Measurements from ENCODE around the gene MAPK11.

The MAPK11 gene

DNA sequence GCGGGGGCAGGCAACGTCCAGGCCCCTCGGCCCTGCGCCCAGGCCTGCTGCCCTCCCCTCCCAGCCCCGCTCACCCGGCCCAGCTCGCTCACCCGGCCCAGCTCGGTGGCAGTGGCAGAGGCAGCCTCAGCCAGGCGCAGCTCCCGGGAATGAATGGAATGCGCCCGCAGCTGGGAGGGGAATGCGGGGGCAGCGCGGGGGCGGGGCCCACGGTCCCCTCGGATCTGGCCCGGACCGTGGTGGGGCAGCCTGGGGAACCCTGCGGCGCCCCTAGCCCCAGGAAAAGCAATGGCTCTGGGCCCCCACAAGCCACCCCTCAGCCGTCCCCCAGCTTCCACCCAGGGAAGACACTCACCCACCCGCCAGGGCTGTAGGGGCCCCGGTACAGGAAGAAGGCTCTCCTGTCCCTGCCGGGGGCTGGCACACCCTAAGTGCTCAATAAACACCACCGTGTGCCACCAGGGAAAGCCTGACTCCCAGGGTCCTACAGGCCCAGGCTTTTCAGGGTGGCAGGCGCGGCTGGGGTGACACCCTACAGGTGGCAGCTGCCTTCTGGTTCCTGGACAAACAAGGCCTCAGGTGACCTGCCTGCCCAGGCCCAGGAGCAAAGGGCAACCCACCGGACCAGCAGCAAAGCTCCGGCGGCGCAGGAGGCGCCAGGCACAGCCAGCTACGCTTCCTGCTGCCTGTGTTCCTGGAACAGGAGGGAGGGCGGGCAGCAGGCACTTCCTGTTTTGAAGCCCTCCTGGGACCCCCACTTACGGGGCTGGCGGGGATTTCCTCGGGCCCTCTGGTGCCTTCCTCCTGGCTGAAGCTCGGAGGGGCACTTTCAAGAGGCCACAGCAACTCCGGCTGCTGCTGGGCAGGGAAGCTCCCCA, 23.5 kb upstream of the MAPK11 start:
- peak; percentile 84 for DNase-seq (ENCODE audit: low read depth)

DNA sequence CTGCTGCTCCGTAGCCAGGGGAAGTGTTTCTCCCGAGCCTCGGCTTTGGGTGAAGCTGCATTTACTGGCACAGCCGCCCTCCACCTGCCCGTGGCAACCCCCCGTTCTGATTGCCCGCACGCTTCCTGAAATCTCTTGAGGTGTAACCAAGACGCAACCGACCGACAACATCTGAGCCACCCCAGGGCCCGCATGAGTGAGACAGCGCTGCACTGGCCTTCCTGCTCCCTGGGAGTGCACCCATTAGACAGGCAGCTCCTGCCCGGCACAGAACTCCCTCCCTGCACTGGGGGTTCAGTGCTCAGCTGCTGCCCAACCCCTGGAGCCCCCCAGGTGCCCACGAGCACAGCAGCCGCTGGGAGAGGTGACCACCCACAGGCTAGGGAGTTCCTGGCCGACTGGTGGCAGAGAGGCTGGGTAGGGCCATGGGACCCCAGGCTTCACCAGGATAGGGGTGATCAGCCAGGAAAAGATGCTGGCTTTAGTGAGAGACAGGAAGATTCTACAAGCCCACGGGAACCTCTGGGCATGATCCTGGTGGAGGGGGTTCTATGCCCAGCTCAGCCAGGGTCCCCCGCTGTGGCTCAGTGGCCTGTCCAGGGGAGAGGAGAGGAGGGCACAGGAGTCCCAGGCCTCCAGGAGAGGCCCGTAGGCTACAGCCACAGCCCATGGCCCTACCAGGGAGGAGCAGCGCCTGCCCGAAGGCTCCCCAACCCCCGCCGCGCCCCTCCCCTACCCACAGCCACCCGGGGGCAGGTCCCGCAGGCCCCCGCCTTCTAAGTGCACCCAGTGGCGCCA, 22.7 kb upstream of the MAPK11 start:
- no peak for DNase-seq (ENCODE audit: low read depth)

DNA sequence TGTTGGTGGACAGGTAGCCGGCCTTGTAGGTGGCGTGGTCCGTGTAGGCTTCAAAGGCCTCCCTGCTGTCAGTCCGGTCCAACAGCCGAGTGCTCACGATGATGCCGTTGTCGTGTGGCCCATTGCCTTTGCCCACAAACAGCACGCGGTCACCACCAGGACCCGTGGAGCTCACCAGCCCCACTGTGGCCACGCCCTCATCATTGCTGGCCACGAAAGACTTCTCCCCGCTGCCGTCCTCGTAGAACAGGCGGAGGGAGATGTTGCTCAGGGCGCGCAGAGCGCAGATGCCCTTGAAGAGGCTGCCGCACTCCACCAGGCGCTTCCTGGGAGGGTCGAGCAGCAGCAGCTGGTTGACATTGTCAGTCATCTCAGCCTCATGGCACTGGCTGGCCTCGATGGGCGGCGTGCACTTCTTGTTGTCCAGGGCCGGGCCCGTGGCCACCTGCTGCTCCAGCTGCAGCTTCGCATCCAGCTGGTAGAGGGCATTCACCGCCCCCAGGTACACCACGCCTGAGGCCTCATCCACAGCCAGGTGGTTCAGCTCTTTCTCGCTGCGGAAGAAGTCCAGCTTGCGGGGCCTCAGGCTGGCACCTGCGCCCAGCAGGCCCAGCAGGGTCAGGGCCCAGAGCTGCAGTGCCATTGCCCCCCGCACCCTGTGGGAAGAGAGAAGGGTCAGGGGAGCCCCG, 19.9 kb upstream of the MAPK11 start:
- no peak for DNase-seq (ENCODE audit: low read depth)

DNA sequence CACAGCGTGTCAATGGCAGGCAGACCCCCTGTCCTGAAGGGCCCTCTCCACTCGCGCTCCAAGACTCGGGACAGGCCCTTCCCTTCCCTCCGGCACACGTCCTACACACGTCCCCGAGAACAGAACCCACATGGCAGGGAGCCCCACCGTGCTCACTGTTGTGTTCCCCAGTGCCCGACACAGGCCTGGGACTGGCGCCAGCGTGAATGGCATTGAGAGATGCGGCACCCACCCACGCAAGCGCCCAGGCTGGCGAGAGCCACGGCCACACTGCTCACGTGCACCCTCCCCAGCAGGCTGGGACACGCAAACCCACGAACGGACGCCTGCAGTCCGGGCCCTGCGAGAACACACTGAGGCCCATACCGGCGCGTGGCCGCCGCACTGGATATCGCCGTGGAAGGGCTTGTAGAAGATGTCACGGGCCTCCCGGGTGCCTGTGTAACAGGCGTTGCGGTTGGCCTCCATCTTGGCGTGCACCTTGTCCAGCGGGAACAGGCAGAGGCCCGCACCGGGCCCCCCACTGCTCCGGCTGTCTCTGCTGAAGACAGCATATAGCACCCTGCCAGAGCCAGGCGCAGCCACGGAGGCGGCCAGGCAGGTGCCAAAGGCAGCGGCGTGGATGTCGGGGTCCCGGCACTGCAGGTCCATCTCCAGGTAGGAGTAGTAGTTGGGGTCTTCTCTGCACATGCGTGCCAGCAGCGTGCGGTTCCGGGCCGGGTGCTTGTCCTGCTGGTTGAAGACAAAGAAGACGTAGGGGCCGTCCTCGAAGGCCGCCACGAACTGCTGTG, 19.2 kb upstream of the MAPK11 start:
- DNase-seq (ENCODE audit: low read depth) = no peak

DNA sequence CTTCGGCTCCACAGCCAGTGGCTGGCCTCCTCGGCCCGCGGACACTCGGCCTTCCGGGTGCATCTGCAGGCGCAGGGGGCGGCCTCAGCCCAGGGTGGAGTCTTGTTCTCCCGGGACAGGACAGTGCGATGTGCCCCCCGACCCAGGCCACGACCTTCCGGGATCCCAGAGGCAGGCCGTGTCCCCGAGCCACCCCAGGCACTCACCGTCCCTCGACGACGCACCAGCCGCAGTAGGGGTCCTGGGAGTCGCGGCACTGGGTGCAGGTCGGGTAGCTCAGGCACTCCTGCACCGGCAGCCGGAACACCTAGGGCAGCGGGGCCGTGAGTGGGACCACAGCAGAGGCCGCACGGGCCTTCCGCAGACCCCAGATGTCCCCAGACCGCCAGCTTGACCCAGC, 17.6 kb upstream of the MAPK11 start:
- no peak for DNase-seq (ENCODE audit: low read depth)

DNA sequence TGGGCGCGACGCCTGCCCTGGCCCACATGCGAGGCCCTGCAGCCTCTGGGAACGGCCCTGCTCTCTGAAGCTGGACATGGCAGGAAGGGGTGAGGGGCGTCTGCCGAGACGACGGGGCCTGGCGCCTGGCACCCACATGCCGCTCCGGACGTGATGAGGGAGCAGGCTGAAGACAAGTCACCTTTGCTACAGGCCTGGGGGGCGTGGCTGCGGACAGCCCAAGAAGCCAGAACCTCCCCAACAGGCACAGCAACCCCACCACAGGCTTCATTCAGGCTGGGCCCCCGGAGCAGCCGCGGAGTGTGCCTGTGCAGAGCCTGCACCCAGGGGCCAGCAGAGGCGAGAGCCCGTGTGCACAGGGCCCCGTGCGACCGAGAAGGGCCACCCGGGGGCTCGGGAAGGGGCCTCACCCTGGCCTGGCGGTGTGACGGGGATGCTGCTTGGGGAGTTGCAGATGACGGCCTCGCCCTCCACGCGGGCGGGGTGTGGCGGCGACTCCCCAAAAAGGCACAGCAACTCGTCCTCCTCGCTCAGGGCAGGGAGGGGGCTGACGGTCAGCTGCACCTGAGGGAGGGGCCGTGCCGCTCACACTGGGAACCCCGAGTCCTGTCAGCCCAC, 16.6 kb upstream of the MAPK11 start:
- DNase-seq (ENCODE audit: low read depth) = no peak

DNA sequence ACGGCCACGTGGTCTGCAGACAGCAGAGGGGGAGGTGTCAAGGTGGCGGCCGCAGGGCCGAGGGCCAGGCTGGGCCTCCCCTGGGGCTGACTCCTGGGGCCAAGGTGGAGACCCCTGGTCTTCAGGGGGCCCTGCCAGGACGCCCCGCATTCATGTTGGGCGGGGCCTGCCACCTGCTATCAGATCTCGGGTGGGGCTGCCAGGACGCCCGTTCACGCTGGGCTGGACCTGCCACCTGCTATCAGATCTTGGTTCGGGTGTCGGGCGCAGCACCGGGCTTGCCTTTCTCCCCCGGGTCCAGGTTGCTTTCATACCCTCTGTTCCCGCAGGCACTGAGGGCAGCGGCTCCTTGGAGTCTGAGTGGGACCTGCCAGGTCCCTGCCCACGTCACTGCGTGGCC, 16.1 kb upstream of the MAPK11 start:
- DNase-seq (ENCODE audit: low read depth) = no peak

DNA sequence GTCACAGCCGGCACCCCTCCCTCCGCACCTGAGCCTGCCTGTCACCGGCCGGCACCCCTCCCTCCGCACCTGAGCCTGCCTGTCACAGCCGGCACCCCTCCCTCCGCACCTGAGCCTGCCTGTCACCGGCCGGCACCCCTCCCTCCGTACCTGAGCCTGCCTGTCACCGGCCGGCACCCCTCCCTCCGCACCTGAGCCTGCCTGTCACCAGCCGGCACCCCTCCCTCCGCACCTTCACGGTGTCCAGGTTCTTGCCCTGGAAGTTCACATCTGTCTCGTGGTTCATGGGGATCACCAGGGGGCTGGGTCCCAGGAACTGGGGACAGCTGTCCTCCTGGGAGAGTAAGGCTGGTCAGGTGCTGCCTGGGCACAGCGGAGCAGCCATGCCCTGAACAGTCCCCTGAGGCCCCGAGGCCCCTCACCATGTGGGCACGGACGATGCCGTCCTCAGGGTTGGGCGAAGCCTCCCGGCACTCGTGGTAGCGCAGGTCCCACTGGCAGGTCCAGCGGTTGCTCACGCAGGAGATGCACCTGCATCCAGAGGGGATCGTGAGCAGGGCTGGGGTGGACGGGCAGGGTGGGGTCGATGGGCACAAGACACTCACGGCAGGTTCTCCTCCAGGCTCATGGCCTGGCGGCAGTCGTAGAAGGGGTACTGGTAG, 15.5 kb upstream of the MAPK11 start:
- DNase-seq (ENCODE audit: low read depth) = no peak

DNA sequence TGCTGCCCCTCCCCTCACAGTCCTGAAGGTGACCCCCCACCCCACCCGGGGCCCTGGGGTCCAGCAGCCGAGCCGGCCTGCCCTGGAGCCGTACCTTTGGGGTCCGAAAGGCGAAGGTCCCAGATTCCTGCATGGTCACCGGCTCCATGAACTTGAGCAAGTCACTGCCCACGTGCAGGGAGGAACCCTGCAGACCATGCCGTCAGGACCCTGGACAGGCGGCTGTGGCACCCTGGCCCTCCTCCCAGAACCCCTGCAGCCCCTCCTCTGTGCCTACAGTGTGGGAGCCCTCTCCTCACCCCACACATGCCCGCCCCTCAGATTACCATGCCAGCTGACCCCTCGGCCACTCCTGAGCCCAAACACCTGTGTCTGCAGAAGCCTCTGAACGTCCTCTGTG, 14.3 kb upstream of the MAPK11 start:
- DNase-seq (ENCODE audit: low read depth) = no peak

DNA sequence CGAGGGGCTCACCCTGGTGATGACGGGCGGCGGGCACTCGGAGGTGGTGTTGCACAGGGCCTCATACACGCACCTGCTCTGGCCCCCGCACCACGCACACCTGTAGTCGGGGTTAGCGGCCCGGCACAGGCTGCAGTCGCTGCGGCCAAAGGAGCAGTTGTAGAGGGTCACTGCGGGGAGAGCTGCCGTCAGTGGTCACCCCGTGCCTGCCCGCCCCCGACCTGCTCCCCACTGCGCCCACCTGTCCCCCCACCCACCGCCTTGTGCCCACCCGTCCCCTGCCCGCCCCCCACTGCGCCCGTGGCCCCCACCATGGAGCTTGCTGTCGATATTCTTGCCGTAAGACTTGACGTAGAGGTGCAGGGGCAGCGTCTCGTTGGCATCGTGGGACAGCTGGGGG, 13.6 kb upstream of the MAPK11 start:
- no peak for DNase-seq (ENCODE audit: low read depth)

DNA sequence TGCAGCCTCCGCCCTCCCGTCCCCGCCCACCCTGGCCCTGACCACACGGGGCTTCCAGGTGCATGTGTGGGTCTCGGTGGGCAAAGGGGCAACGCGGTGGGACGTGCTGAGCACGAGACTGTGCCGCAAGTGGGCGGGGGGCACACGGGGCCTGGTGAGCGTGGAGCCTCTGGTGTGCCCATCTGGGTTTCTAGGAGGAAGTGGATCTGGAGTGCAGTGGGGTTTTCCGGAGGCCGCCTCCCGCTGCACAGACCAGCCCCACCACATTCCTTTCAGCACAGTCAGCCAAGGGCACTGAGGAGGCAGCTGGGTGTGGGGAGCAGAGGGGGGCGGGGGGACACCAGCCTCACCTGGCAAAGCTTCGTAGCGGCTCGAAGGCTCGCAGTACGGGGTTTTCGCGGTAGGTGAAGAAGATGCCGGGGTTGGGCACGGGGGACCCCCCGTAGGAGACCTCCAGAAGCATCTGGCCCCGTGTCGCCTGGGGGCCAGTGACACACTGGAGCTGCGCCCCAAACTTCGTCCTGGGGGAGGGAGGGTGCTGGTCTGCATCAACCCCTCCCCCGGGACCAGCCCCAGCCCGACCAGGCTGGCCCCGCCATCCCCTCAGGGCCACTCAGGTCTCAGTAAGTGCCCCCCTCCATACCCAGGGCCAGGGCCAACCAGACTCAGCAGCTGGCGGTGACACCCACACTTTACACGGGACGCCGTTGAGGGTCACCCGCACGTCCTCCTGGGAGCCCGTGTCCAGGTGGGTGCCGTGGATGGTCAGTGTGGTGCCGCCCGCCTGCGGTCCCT, 12.4 kb upstream of the MAPK11 start:
- DNase-seq (ENCODE audit: low read depth) = peak; percentile 89

DNA sequence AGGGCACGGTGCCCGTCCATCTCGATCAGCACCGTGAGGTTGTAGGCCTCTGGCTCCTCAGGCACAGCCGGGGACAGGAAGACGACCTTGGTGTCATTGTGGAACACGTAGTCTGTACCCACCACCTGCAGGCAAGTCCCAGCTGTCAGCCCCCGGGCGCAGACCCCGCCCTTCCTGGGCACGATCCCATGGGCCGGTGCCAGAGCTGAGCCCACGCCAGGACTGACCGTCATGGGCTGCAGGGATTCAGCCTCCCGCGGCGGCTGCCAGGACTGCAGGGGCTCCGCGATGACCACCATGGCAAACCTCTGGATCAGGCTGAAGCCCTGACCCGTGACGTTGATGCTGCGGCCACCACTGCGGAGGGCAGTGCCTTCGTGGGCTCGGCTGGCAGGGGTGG, 11.8 kb upstream of the MAPK11 start:
- no peak for DNase-seq (ENCODE audit: low read depth)

DNA sequence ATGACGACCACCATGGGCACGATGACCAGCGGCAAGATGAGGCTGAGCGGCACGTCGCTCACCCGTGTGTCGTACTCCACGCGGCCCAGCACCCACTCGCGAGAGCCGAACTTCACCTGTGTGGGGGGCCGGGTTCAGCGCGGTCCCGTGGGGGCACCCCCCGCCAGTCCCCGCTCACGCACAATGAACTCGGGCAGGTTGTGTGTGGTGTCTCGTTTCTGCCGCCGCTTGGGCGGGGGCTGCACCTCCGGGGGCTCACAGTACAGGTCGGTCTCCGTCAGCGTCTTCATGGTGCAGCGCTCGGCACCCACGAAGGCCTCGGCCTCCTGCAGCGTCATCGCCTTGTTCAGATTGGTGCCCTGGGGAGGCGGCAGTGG, 11.2 kb upstream of the MAPK11 start:
- DNase-seq (ENCODE audit: low read depth) = no peak

DNA sequence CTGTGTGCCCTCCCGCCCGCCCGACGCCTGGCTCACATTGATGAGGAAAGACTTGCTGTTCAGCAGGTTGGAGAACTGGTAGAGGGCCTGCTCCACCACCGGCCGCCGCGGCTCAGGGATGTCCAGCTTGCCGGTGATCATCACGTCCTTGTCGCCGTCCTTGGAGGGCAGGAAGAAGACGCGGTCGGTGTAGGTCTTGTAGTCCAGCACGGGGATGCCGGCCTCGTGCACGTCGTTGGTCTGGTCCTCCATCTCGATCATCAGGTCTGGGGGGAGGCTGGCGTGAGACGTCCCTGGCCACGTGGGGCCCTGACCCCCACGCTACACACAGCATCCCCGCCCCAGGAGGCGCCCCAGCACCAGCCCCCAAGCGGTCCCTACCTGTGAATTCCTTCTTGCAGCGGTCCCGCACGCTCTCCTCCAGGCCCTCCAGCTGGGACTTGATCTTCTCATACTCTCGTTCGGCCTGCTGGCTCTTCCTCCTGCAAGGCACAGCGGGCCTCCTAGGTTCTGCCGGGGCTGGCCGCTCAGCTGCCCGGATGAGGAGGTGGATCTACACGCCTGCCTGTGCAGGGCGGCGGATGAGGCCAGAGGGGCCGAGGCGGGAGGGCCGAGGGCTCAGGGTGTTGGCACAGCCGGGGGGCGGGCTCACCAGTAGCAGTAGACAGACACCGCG, 10.7 kb upstream of the MAPK11 start:
- no peak for DNase-seq (ENCODE audit: low read depth)

DNA sequence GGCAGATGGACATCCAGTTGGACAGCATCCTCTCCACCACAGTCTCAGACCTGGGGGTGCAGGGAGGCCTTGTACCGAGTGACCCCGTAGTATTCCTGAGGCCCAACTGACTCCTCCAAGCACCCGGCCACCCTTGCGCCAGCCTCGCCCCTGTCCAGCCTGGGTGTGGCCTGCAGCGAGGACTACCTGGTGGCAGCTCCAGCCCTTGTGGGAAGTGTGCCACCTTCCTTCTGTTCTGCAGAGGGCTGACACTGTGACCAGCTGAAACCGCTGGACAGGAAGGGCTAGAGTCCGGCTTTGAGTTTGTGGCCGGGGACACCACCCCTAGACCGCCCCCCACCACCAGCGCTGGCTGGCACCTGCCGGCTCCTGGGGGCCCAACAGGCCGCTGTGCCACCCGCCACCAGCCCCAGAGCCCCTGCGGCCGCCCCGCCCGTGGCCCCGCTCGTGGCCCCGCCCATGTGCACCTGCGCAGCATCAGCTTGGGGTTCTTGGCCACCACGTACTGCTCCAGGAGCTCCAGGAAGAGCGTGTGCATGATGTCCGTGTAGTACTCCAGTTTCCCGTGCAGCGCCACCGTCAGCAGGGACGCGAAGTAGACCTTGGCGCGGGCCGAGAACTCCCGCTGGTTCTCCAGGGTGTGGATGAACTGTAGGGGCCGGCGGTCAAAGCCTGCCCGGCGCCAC, 10.0 kb upstream of the MAPK11 start:
- no peak for DNase-seq (ENCODE audit: low read depth)

DNA sequence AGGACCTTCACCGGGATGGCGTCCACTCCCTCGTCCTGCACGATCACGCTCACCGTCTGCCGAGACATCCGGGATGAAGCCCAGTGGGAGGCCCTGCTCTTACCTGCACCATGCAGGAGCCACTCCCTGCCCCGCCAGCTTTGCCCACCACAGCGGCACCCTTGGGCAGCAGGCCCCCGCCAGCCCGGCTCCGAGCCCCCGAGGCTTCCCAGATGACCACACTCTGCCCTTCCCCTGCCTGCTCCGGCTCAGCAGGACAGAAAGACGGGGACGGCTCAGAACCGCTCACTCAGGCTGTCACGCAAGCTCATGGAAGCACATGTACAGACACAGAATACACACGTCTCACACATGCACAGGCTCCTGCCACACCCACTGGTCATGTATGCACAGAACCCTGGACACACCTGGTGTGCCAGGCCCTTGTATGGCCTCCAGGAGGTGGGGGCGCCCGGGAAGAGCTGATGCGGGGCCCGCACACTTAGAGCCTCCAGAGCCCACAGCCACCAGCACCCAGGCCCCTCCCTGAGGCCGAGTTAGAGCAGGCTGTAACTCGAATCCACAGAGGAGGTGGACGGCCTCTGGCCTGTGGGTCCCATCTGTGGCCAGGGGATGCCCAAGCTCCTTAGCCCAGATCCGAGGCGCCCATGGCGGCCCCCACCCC, 8.9 kb upstream of the MAPK11 start:
- DNase-seq (ENCODE audit: low read depth) = no peak

DNA sequence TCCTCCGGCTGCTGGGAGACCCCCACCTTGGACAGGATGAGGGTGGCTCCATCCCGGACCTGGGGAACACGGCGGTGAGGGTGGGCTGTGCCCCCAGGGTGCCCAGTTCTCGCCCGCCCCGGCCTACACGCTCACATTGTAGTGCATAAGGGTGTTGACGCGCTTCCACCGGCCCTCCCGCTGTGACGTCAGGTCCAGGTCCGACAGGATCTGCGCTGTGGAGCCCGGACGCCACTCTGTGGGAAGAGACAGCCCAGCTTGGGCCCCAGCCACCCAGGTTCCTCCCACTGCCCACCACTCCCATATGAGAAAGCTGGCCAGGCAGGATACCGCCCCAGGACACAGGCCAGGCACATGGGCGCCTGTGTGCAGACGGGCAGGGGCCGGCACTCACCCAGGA, 8.3 kb upstream of the MAPK11 start:
- DNase-seq (ENCODE audit: low read depth) = no peak

DNA sequence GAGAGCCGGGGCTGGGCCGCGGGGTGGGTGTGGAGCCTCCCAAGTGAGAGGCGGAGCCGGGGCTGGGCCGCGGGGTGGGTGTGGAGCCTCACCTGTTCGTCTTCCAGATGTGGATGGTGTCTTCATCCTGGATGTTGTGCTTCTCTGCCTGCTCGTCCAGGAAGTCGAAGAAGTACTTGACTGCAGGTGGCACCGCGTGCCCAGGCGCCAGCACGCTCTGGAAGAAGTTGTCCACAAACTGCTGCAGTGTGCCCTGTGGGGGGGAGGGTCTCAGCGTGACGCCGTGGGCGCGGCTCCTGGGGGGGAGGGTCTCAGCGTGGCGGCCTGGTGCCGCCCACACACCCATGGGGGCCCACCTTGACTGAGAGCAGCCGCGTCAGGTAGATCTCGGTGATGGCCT, 7.6 kb upstream of the MAPK11 start:
- no peak for DNase-seq (ENCODE audit: low read depth)

DNA sequence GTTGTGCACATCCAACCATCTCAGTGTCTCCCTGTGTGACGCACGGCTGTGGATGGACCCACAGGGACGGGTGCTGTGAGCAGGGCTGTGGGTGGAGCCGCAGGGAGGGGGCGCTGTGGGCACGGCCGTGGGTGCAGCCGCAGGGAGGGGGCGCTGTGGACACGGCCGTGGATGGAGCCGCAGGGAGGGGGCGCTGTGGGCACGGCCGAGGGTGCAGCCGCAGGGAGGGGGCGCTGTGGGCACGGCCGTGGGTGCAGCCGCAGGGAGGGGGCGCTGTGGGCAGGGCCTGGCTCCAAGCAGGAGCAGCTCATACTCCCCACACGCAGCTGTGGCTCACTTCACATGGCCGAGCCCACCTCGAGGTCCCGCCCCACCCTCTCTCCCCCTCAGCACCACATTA, 6.0 kb upstream of the MAPK11 start:
- DNase-seq (ENCODE audit: low read depth) = peak; percentile 48

Data from ELR (cell line).